ENCODE data around the gene NTM. TPM values are rescaled to one million over a fixed set of nuclear protein-coding genes. Genes with fewer than 3 reads are reported as not detected.

The NTM gene
- polyA plus RNA-seq, 4 donors = 42.8 to 51.8 (median 45.7) TPM

GRCh38 chr11:131874070-131874469 is 503.7 kb downstream of the NTM start:
- DNase-seq (ENCODE audit: low read depth in 4 of 4, low spot score in 2 of 4) = no peak

DNA sequence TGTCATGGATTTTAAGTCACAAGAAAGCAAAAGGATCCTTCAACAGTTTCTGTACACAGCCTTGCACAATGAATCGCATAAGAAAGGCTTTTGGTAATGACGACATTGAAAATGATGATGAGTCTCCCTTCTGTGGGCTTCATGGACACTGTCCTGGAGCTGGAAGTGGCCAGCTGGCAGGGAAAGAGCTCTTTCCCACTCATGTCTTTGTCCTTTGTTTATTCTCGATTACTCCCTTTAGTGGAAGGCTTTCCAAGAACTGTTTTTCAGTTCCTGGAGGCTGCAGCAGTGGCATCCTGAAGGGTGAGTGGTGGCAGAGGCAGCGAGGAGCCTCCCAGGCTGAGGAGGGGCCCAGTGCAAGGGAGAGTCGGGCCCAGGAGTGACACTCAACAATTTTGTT is 505.2 kb downstream of the NTM start:
- no peak for DNase-seq (ENCODE audit: low read depth in 4 of 4, low spot score in 2 of 4)

GRCh38 chr11:131877246-131877942 is 507.0 kb downstream of the NTM start:
- no peak for DNase-seq (ENCODE audit: low read depth in 4 of 4, low spot score in 2 of 4)

GRCh38 chr11:131880316-131880715 is 509.9 kb downstream of the NTM start:
- DNase-seq (ENCODE audit: low read depth in 4 of 4, low spot score in 2 of 4) = no peak

- no peak for DNase-seq (ENCODE audit: low read depth in 4 of 4, low spot score in 2 of 4)
These were observed 510.6 kb downstream of the NTM start for GRCh38 chr11:131880976-131881375.

DNA sequence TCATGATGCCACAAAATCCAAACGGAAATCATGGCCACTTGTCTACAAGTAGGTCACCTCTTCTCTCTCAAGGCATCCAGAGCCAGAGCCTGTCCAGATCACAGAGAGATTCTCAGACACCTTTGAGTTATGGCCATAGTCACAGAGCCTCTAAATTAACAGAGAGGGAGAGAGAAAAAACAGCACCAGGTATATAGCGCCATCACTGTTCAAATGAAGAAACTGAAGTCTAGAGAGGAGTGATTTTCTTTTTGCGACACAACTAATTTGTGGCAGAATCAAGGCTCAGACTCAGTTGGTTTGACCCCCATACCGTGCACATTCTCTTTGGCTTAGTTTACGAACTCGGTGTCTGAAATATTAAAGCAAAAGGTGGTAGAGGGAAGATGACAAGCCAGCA is 512.9 kb downstream of the NTM start:
- DNase-seq (ENCODE audit: low read depth in 4 of 4, low spot score in 2 of 4) = no peak

DNA sequence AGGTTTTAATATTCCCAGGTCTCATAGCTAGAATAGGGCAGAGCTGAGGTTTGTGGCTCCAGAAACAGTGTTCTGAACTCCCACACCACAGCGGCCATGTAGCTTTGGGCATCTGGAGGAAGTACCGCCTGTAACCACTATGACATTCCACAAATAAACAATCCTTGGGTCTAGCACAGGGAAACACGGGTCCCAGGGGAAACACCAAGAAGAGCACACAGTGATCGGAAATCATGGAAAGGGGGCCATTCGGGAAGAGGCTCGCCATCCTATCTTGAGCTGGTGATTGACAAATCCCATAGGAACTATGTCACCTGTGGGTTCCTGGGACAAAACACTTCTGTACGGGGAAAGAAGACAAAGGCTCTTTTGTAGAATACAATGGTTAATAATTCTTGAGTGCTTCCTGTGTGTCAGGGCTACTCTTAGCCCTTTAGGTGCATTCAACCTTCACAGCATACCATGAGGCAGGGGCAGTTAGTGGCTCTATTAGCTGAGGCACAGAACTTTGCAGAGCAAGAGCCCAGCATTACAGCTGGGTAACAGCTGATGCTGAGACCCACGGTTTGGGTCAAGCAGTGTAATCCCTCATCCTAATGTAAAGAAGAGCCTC is 514.2 kb downstream of the NTM start:
- DNase-seq (ENCODE audit: low read depth in 4 of 4, low spot score in 2 of 4) = no peak

DNA sequence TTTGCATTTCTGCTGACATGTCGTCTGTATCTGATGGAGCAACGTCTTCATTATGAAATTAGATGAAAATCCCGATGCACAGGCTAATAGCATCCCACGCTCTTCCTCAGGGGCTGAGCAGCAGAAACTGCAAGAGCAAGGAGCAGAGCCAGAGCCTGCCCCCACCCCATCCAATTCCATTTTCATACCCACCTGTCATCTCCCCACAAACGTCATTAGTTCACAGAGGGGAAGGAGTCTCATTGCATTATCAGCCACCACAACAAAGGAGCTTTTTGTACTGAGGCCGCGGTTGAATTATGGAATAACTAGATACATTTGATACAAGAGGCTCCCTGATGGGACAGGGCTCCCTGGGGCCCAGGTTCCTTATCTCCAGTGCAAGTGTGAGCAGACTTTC is 515.0 kb downstream of the NTM start:
- DNase-seq (ENCODE audit: low read depth in 4 of 4, low spot score in 2 of 4) = no peak

GRCh38 chr11:131886201-131886600 is 515.8 kb downstream of the NTM start:
- DNase-seq (ENCODE audit: low read depth in 4 of 4, low spot score in 2 of 4) = no peak

- no peak for DNase-seq (ENCODE audit: low read depth in 4 of 4, low spot score in 2 of 4)
These were observed 517.9 kb downstream of the NTM start for GRCh38 chr11:131888230-131888855.

DNA sequence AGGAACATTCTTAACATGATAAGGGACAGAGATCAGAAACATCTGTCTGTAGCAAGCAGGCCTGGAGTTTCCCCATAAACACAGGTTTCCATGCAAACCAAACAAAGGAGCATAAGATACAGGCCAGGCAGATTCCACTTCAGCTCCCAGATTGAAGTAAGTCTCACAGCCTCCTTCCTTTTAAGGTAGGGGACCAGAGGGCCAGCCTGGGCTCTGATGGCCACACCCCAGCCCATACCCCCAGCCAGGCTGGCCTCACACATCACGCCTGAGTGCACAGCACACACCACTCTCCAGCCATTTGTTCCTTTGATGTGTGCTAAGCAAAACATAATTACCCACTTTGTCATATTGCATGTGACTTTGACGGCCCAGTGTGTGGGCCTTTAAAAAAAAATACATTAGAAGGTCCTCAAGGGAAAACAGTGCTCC is 518.7 kb downstream of the NTM start:
- DNase-seq (ENCODE audit: low read depth in 4 of 4, low spot score in 2 of 4) = no peak

GRCh38 chr11:131889760-131890581 is 519.6 kb downstream of the NTM start:
- DNase-seq (ENCODE audit: low read depth in 4 of 4, low spot score in 2 of 4) = no peak

DNA sequence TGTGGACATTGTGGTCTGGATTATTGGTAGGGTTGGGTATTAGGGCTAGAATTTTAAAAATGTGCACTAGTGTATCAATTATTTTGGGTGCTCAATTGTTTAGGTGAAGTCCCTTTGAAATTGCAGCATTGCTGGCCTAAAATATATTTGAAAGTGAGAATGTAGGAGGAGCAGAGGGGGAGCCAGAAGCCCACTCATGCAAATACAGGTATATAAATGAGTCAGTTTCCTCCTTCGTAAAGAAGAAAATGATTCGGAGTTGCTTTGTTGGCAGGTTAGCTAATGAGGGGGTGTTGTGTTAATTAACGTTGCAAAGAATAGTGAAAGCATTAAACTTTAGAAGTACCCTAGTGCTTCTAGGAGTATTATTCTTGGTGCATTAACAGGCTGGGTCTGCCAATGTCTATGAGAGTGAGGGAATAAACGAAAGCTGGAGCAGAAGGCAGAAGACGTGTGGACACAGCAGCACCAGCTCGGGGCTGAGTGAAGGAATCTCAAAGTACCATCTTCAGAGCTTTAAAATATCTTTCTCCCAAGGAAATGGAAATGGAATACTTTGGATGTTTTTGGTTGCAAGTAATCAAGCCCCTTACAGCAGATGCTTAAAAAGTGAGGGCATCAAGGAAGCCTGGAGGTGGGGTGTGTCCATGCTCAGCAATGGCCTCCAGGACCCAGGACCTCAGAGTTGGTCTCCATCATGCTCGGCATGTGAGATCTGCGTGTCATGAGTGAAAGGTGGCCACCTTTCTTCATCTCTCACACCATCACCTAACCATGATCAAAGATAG is 522.9 kb downstream of the NTM start:
- no peak for DNase-seq (ENCODE audit: low read depth in 4 of 4, low spot score in 2 of 4)

GRCh38 chr11:131893988-131894387 is 523.6 kb downstream of the NTM start:
- no peak for DNase-seq (ENCODE audit: low read depth in 4 of 4, low spot score in 2 of 4)

GRCh38 chr11:131894615-131895544 is 524.5 kb downstream of the NTM start:
- DNase-seq (ENCODE audit: low read depth in 4 of 4, low spot score in 2 of 4) = no peak

GRCh38 chr11:131895865-131896264 is 525.5 kb downstream of the NTM start:
- DNase-seq (ENCODE audit: low read depth in 4 of 4, low spot score in 2 of 4) = no peak

DNA sequence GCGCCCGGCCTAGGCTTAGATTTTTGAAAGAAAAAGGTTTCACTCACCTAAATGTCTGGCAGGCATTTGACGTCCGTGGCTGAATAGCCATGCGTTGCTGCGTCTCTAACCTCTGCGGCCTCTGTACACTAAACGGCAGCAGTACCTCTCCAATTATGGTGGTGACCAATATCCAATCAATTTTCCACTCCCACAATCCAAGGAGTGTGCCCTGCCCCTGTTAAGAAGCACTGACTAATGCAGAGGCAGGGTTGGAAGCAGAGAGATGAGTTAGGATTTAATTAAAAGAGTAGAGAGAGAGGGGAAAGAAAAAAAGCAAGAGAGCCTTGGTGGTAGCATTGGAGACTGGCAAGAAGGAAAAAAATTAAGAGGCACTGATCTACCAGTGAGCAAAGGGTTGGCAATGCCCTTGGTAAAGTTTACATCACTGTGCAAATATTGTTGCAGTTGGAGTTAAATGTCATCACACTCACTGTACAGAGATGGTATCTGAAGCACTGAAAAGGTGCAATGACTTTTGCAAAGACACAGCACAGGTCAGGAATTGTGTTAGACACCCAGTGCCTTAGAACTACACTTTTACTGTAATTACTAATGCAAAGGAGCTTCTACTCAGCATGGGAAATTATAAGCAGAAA is 526.7 kb downstream of the NTM start:
- no peak for DNase-seq (ENCODE audit: low read depth in 4 of 4, low spot score in 2 of 4)

- no peak for DNase-seq (ENCODE audit: low read depth in 4 of 4, low spot score in 2 of 4)
These were observed 527.5 kb downstream of the NTM start for GRCh38 chr11:131897956-131898355.

GRCh38 chr11:131898949-131899348 is 528.5 kb downstream of the NTM start:
- DNase-seq (ENCODE audit: low read depth in 4 of 4, low spot score in 2 of 4) = no peak

Data from left renal cortex interstitium (tissue), 4 donors.